Measurements from ENCODE around the gene CDHR3.
"Not testable (repeated sequence)": the region's sequence is repeated elsewhere in the genome, so short reads cannot be mapped to it uniquely, and the experiment has no call there.

DNA sequence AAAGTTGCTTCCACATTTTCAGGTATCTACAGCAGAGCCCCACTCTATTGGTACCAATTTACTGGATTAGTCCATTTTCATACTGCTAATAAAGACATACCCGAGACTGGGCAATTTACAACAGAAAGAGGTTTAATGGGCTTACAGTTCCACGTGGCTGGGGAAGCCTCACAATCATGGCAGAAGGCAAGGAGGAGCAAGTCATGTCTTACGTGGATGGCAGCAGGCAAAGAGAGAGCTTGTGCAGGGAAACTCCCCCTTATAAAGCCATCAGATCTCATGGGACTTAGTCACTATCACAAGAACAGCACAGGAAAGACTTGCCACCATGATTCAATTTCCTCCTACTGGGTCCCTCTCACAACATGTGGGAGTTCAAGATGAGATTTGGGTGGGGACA, 44.7 kb downstream of the CDHR3 start:
- TF ChIP-seq, protein P1, sequence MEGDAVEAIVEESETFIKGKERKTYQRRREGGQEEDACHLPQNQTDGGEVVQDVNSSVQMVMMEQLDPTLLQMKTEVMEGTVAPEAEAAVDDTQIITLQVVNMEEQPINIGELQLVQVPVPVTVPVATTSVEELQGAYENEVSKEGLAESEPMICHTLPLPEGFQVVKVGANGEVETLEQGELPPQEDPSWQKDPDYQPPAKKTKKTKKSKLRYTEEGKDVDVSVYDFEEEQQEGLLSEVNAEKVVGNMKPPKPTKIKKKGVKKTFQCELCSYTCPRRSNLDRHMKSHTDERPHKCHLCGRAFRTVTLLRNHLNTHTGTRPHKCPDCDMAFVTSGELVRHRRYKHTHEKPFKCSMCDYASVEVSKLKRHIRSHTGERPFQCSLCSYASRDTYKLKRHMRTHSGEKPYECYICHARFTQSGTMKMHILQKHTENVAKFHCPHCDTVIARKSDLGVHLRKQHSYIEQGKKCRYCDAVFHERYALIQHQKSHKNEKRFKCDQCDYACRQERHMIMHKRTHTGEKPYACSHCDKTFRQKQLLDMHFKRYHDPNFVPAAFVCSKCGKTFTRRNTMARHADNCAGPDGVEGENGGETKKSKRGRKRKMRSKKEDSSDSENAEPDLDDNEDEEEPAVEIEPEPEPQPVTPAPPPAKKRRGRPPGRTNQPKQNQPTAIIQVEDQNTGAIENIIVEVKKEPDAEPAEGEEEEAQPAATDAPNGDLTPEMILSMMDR (conservative IDR thresholded peaks at IDR 0.05 in 1 of 2, IDR thresholded peaks at IDR 0.05 in 1 of 2; ENCODE audit: extremely low read depth in 1 of 2, insufficient read depth in 1 of 2, low read depth in 1 of 2, low read length in 2 of 2): not testable (repeated sequence)
- not testable (repeated sequence) for TF ChIP-seq EZH2 (IDR thresholded peaks at IDR 0.05; ENCODE audit: borderline replicate concordance, low read length)

All from mammary epithelial cell (primary cell).